Measurements from ENCODE around the gene TBC1D5.

Gene TBC1D5

GRCh38 chr3:17742102-17742879 is at the start of gene TBC1D5:
TSS of gene TBC1D5 (minus strand) at chr3:17742631. CDS start at chr3:17508570, 234,061 bp downstream.
- no peak for TF ChIP-seq CTCF (IDR thresholded peaks at IDR 0.05)

- no peak for TF ChIP-seq CTCF (IDR thresholded peaks at IDR 0.05)
These were observed 41.0 kb upstream of the TBC1D5 start for GRCh38 chr3:17783426-17783825.

GRCh38 chr3:17782751-17783150 is 40.3 kb upstream of the TBC1D5 start:
- TF ChIP-seq CTCF (IDR thresholded peaks at IDR 0.05): no peak

GRCh38 chr3:17775073-17775472 is 32.6 kb upstream of the TBC1D5 start:
- no peak for TF ChIP-seq CTCF (IDR thresholded peaks at IDR 0.05)

- no peak for TF ChIP-seq CTCF (IDR thresholded peaks at IDR 0.05)
These were observed 30.1 kb upstream of the TBC1D5 start for GRCh38 chr3:17772556-17772955.

GRCh38 chr3:17771177-17772017 is 29.0 kb upstream of the TBC1D5 start:
- no peak for TF ChIP-seq CTCF (IDR thresholded peaks at IDR 0.05)

GRCh38 chr3:17770682-17771081 is 28.3 kb upstream of the TBC1D5 start:
- TF ChIP-seq CTCF (IDR thresholded peaks at IDR 0.05): no peak

Measured in LNCAP (cell line).